Neutrophil (primary cell): ENCODE results near the gene HCK.

Experiments used
- H3K27ac ChIP-seq: fragments of 200-600 bp; sonication (generic); 2 replicates; pipeline ENCODE4 v1.5.1; 2016; ENCODE audit warnings: mild to moderate bottlenecking, moderate library complexity
- H3K27me3 ChIP-seq: fragments of 200-600 bp; sonication (generic); 2 replicates; pipeline ENCODE4 v1.6.0; 2016; ENCODE audit warnings: mild to moderate bottlenecking
- H3K36me3 ChIP-seq: fragments of 200-600 bp; sonication (generic); 2 replicates; pipeline ENCODE4 v1.5.1; 2017
- H3K4me1 ChIP-seq, 2 experiments: fragments of 200-600 bp in 1 of 2; sonication (generic) in 1 of 2; 1 replicate in 1 of 2; 2 replicates in 1 of 2; pipeline versions ENCODE4 v1.5.1 to v1.6.1; 2013 to 2016; ENCODE audit warnings: low read depth in 1 of 2, low read length in 1 of 2, mild to moderate bottlenecking in 1 of 2, moderate library complexity in 1 of 2; ENCODE audit not compliant: control insufficient read depth in 1 of 2, insufficient read depth in 1 of 2
- H3K4me3 ChIP-seq, 2 experiments: fragments of 200-600 bp in 1 of 2; sonication (generic) in 1 of 2; 1 replicate in 1 of 2; 2 replicates in 1 of 2; pipeline ENCODE4 v1.5.1; 2013 to 2016; ENCODE audit warnings: low read depth in 1 of 2, low read length in 1 of 2, mild to moderate bottlenecking in 1 of 2, moderate library complexity in 1 of 2
- H3K9me3 ChIP-seq: fragments of 200-600 bp; sonication (generic); 2 replicates; pipeline ENCODE4 v1.5.1; 2016
- TF ChIP-seq, protein P1 (sequence below): fragments of 200-600 bp; sonication (generic); IDR thresholded peaks from 2 replicates; pipeline ENCODE4 v1.5.1; 2016; ENCODE audit warnings: antibody characterized with exemption

Gene HCK

DNA sequence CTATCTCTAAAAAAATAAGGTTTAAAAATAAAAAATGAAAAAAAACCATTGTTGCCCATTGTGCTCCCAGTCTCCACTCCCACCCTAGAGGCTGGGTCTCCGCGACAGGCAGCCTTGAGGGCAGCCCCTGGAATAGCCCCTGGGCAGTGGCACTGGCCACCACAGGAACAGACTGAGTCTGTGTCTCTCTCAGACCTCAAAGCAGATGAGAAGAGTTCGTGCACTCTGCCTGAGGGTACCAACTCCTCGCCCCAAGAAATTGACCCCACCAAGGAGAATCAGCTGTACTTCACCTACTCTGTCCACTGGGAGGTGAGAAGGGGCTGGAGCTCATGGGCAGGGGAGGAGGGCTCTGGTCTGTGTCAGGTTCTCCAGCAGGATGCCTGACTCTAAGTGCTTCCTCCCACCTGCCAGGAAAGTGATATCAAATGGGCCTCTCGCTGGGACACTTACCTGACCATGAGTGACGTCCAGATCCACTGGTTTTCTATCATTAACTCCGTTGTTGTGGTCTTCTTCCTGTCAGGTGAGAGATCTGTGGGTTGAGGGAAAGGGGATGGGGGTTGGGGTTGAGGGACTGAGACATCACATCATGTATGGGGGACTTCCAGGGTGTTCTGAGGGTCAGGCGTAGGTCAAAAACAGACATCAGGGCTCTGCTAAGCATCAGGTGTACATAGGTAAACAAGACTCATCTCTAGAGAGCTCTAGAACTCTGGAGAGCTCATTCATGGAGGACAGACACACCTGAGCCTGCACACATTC is 93.0 kb downstream of the HCK start:
- H3K4me3 ChIP-seq = no peak overlapping the region
- no peaks in the 10 kb centered on the region for H3K9me3 ChIP-seq
- H3K27ac ChIP-seq = no peak overlapping the region
- H3K36me3 ChIP-seq = peaks cover 90% of the 10 kb centered on the region
- H3K4me1 ChIP-seq = no peaks in the 10 kb centered on the region
- TF ChIP-seq, protein P1, sequence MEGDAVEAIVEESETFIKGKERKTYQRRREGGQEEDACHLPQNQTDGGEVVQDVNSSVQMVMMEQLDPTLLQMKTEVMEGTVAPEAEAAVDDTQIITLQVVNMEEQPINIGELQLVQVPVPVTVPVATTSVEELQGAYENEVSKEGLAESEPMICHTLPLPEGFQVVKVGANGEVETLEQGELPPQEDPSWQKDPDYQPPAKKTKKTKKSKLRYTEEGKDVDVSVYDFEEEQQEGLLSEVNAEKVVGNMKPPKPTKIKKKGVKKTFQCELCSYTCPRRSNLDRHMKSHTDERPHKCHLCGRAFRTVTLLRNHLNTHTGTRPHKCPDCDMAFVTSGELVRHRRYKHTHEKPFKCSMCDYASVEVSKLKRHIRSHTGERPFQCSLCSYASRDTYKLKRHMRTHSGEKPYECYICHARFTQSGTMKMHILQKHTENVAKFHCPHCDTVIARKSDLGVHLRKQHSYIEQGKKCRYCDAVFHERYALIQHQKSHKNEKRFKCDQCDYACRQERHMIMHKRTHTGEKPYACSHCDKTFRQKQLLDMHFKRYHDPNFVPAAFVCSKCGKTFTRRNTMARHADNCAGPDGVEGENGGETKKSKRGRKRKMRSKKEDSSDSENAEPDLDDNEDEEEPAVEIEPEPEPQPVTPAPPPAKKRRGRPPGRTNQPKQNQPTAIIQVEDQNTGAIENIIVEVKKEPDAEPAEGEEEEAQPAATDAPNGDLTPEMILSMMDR = no peak
- H3K27me3 ChIP-seq = no peaks in the 10 kb centered on the region

DNA sequence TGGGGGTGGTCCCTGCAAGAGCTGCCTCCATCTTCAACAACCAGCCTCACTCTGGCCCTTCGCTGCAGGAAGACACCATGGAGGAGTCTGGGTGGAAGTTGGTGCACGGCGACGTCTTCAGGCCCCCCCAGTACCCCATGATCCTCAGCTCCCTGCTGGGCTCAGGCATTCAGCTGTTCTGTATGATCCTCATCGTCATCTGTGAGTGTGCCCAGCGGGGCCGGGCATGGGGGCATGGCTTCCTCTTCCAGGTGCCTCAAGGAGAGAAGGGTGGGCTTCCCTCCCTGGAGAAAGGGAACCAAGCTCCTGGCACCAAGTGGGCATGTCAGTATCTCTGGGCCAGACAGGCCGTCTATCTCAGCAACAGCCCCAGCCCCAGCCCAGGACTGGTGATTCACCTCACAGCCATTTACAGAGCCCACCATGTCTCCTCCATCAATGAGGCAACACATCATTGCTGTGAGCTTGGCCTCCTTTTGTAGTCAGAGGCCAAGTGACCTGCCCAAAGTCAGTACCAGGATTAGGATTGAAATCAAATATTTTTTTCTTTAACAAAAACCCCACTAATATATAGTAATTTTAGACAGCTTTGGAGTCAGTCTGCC is 97.6 kb downstream of the HCK start:
- no peaks in the 10 kb centered on the region for H3K9me3 ChIP-seq
- no peaks in the 10 kb centered on the region for H3K27me3 ChIP-seq
- H3K4me3 ChIP-seq = no peak overlapping the region
- H3K36me3 ChIP-seq = peaks cover 89% of the 10 kb centered on the region
- H3K4me1 ChIP-seq = peaks cover 4% of the 10 kb centered on the region in 2 experiments
- no peak overlapping the region for H3K27ac ChIP-seq
- TF ChIP-seq, protein P1 = no peak

DNA sequence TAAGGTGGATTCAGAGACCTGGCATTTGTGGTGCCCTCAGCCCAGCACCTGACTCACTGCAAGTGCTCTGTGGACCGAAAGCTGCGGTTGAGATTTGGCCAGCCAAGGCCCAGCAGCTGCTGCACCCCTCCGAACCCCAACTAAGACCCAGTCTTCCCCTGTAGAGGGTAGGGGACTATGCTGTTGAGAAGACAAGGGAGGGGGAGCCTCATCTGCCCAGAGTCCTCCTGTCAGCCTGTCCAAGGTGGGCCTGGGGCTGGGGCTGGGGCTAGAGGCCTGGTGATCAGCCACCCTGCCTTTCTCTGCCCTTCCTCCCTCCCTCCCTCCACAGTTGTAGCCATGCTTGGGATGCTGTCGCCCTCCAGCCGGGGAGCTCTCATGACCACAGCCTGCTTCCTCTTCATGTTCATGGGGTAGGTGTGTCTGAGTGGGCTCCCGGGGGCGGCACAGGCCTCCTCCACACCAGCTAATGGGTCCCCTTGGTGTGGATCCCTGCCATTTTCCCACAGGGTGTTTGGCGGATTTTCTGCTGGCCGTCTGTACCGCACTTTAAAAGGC is 98.3 kb downstream of the HCK start:
- no peak overlapping the region for H3K27ac ChIP-seq

More for the DNA sequence above, 98.3 kb downstream of the HCK start:
- H3K9me3 ChIP-seq = no peaks in the 10 kb centered on the region
- H3K27me3 ChIP-seq = no peaks in the 10 kb centered on the region
- H3K4me3 ChIP-seq = no peak overlapping the region
- H3K36me3 ChIP-seq = peaks cover 87% of the 10 kb centered on the region
- peaks cover 11% of the 10 kb centered on the region in 2 experiments for H3K4me1 ChIP-seq
- TF ChIP-seq, protein P1 = no peak
